GM10248 (cell line): ENCODE results near the gene WDFY1.

Experiments
- CTCF ChIA-PET: fragments of 300-600 bp; sonication (Branson Sonifier 250); formaldehyde crosslinking; extraction: SDS; loops from one replicate; lab custom pipeline; 2021; ENCODE audit warnings: antibody characterized with exemption; lab: Yijun Ruan, JAX
- POLR2A ChIA-PET: fragments of 350-650 bp; sonication (Branson Sonifier 250); formaldehyde crosslinking; extraction: SDS; loops from one replicate; lab custom pipeline; 2020; ENCODE audit warnings: antibody characterized with exemption; lab: Yijun Ruan, JAX
- DNase-seq: peaks from one replicate; pipeline ENCODE4 v3.0.0; 2012; ENCODE audit errors: extremely low spot score
- TF ChIP-seq, protein P1 (sequence below): IDR thresholded peaks from 2 replicates; pipeline ENCODE4 v1.5.1; 2012; ENCODE audit warnings: mild to moderate bottlenecking, low read depth; ENCODE audit errors: extremely low read depth, missing control alignments, control extremely low read depth

The WDFY1 gene

GRCh38 chr2:223855426-223855825 lies 89.7 kb downstream of the WDFY1 start:
- POLR2A ChIA-PET, result no interaction called here
- CTCF ChIA-PET, result no interaction called here
- TF ChIP-seq, protein P1, sequence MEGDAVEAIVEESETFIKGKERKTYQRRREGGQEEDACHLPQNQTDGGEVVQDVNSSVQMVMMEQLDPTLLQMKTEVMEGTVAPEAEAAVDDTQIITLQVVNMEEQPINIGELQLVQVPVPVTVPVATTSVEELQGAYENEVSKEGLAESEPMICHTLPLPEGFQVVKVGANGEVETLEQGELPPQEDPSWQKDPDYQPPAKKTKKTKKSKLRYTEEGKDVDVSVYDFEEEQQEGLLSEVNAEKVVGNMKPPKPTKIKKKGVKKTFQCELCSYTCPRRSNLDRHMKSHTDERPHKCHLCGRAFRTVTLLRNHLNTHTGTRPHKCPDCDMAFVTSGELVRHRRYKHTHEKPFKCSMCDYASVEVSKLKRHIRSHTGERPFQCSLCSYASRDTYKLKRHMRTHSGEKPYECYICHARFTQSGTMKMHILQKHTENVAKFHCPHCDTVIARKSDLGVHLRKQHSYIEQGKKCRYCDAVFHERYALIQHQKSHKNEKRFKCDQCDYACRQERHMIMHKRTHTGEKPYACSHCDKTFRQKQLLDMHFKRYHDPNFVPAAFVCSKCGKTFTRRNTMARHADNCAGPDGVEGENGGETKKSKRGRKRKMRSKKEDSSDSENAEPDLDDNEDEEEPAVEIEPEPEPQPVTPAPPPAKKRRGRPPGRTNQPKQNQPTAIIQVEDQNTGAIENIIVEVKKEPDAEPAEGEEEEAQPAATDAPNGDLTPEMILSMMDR, result no peak
- no peak for DNase-seq

DNA sequence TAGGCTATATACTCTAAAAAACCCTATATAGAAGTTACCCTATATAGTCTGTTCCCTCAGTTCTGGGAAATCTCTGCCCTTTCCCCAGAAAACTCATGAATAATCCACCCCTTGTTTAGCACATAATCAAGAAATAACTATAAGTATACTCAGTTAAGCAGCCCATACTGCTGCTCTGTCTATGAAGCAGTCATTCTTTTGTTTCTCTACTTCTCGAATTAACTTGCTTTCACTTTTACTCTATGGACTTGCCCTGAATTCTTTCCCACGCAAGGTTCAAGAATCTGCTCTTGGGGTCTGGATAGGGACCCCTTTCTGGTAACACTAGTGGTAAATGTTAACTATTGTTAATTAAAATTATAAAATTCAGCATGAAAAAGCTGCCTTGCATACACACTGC lies 90.4 kb downstream of the WDFY1 start:
- TF ChIP-seq, protein P1, result no peak
- ChIA-PET POLR2A (no interaction called here), CTCF (interaction anchor here (1.7 kb wide), 1 partner anchor 74 kb away, joined by 6 read pairs; no protein-coding TSS in a partner anchor)
- no peak for DNase-seq

DNA sequence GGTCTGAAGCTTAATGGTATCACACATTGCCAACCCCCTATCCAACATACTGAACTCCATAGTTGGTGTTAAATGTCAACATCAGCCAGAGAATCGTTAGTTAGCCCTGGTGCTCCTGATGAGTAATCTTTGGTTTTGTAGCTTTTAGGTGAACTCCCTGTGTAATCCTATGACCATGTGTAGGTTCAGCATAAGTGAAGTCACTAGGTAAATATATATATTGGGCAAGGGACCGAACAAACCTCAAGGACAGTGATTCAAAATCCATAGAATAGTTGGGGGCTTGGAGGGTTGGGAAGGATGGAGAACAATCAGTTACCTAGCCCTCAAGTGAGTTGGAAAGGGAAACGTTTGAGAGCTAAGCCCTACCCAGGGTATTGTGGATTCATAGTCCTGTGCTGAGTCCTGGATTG lies 91.7 kb downstream of the WDFY1 start:
- DNase-seq, result no peak
- ChIA-PET CTCF (interaction anchor here (0.7 to 2.6 kb wide), 7 partner anchors 12 to 73 kb away, joined by 3 to 11 read pairs (median 4); no protein-coding TSS in a partner anchor), POLR2A (interaction anchor here (0.7 kb wide), 1 partner anchor 25 kb away, joined by 3 read pairs; no protein-coding TSS in a partner anchor)
- TF ChIP-seq, protein P1, result no peak

DNA sequence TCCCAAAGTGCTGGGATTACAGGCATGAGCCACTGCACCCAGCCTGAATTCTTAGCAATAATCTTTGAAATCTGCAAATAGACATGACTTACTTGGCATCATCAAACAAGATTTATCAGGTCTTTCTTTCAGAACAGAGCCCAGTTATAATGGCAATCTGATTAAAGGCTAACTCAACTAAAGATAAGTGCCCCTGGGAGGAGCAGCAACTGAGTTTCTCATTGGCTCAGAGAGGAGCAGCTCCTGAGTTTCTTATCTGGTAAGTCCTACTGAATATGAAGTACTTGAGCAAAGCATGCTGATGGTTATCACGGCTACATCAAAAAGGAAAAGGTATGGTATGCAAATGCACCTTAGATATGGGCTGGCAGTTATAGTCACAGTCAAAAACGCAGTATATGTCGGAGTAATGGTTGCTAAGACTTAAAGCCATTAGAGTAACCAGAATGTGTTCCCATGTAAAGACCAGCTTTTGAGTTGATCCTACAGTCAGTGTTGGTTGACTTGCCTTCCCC lies 92.8 kb downstream of the WDFY1 start:
- TF ChIP-seq, protein P1, result no peak
- no peak for DNase-seq
- ChIA-PET POLR2A (no interaction called here), CTCF (interaction anchor here (1.2 to 2.6 kb wide), 3 partner anchors 10 to 17 kb away, joined by 3 to 11 read pairs (median 8); no protein-coding TSS in a partner anchor)

- ChIA-PET POLR2A (no interaction called here), CTCF (interaction anchor here (0.7 to 2.4 kb wide), 2 partner anchors 9 to 16 kb away, joined by 3 to 9 read pairs; partner anchors contain the start of gene AP1S3)
- no peak for DNase-seq
- TF ChIP-seq, protein P1, result no peak
Measured at GRCh38 chr2:223847410-223847809, 97.7 kb downstream of the WDFY1 start.

DNA sequence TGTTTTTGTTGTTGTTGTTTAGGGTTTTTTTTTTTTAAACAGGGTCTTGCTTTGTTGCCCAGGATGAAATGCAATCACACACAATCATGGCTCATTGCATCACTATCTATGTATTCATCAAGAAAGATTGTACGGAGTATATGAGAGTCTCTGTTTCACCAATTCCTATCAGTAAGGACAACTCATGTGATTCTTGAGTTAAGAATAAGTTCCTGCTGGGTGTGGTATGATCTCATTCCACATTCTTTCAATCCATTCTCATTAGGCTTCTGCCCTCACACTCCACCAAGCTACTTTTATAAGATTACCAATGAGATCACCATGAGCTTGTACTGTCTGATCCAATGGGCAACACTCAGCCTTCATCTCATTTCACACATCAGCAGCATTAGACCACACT lies 98.6 kb downstream of the WDFY1 start:
- DNase-seq, result no peak
- TF ChIP-seq, protein P1, result no peak
- CTCF ChIA-PET, result interaction anchor here (2.4 kb wide), 1 partner anchor 8 kb away, joined by 9 read pairs; the partner anchor contains the start of gene AP1S3
- POLR2A ChIA-PET, result no interaction called here
